Esophagus muscularis mucosa (tissue), 3 donors: ENCODE results near the gene MEIS2.

Source experiments
- CTCF ChIP-seq, 3 experiments: fragments of 200-600 bp in 2 of 3; fragments of 450-650 bp in 1 of 3; sonication (generic) in 2 of 3; IDR thresholded peaks; one replicate each; pipeline ENCODE4 v1.5.1; 2017 to 2019; ENCODE audit warnings: antibody characterized with exemption in 3 of 3, mild to moderate bottlenecking in 2 of 3, moderate library complexity in 1 of 3
- POLR2A ChIP-seq: fragments of 450-650 bp; IDR thresholded peaks from one replicate; pipeline ENCODE4 v1.6.1; 2017; ENCODE audit warnings: antibody characterized with exemption, moderate library complexity, mild to moderate bottlenecking, low read depth
- POLR2AphosphoS5 ChIP-seq, 2 donors: sonication (generic); formaldehyde crosslinking; IDR thresholded peaks; one replicate each; pipeline ENCODE4 v1.6.1; 2017; ENCODE audit warnings: antibody characterized with exemption in 2 of 2

- TF ChIP-seq POLR2AphosphoS5 (IDR thresholded peaks at IDR 0.05) = no peak
- TF ChIP-seq CTCF (IDR thresholded peaks at IDR 0.05) = no peak
- no peak for TF ChIP-seq POLR2A
These were observed 24.8 kb upstream of the MEIS2 start for GRCh38 chr15:37125143-37125542.
